Mesothelial cell of epicardium (in vitro differentiated cells): Measurements from ENCODE around the gene REG3A. TPM values are rescaled to one million over a fixed set of nuclear protein-coding genes. Genes with fewer than 3 reads are reported as not detected.

Experiments
- DNase-seq, 2 experiments: peaks; one replicate each; pipeline ENCODE4 v3.0.0; 2021; ENCODE audit warnings: low spot score in 2 of 2; ENCODE audit not compliant: unreplicated experiment in 2 of 2
- H3K27ac Mint-ChIP-seq: 2 replicates; pipeline ENCODE4 v1.8.0; 2021; ENCODE audit warnings: mixed read lengths
- H3K27me3 Mint-ChIP-seq: 2 replicates; pipeline ENCODE4 v1.8.0; 2021; ENCODE audit warnings: low read depth, mixed read lengths
- H3K36me3 Mint-ChIP-seq: 2 replicates; pipeline ENCODE4 v1.8.0; 2021; ENCODE audit warnings: mixed read lengths
- H3K4me1 Mint-ChIP-seq: 2 replicates; pipeline ENCODE4 v1.8.0; 2021; ENCODE audit warnings: mixed read lengths
- H3K4me3 Mint-ChIP-seq: 2 replicates; pipeline ENCODE4 v1.8.0; 2021; ENCODE audit warnings: mild to moderate bottlenecking, moderate library complexity, mixed read lengths
- H3K9me3 Mint-ChIP-seq: 2 replicates; pipeline ENCODE4 v1.8.0; 2021; ENCODE audit warnings: mixed read lengths
- CTCF ChIP-seq: fragments of 200-600 bp; sonication (generic); IDR thresholded peaks from one replicate; pipeline ENCODE4 v1.5.0; 2021; ENCODE audit warnings: antibody characterized with exemption; ENCODE audit not compliant: unreplicated experiment
- total RNA-seq: library from RNA; stranded (reverse); gene quantifications from 3 replicates; pipeline ENCODE4 v1.2.1, GENCODE V29; 2021

REG3A gene
- not detected in 3 replicates for total RNA-seq

GRCh38 chr2:79159653-79160052 is at the start of gene REG3A:
Gene REG3A, minus strand, starts transcription at chr2:79159753. Its CDS starts 348 bp downstream, at chr2:79159405.
- no peak for TF ChIP-seq CTCF
- Mint-ChIP-seq H3K27ac (no peak within 1 kb of the TSS), H3K4me3 (no peak within 1 kb of the TSS), H3K36me3 (no peaks in the 10 kb centered on the region), H3K27me3 (peaks cover 28% of the 10 kb centered on the region), H3K4me1 (peaks cover 4% of the 10 kb centered on the region), H3K9me3 (peaks cover 4% of the 10 kb centered on the region)
- no peak for DNase-seq

DNA sequence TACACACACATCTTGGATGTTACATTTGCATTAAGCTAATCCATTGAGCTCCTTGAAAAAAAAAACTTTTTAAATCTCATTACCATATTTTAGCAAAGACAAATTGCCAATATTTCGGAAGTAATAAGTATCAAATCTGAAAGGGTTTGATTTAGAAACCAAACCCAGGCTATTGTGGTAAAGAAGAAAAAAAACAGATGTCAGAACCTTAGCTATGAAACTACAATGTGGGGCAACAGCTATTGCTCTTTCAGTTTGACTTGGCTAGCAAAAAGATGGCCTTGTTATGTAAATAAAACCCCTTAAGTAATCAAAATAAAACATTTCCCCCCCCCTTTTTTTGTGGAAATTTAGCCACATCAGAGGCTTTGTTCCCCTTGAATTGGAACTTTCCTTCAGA is 41.2 kb upstream of the REG3A start:
- H3K4me1 Mint-ChIP-seq, result no peaks in the 10 kb centered on the region
- no peaks in the 10 kb centered on the region for H3K27me3 Mint-ChIP-seq
- H3K27ac Mint-ChIP-seq, result no peak overlapping the region
- no peak for TF ChIP-seq CTCF
- DNase-seq, result no peak
- no peaks in the 10 kb centered on the region for H3K36me3 Mint-ChIP-seq
- H3K9me3 Mint-ChIP-seq, result no peaks in the 10 kb centered on the region
- H3K4me3 Mint-ChIP-seq, result no peak overlapping the region

DNA sequence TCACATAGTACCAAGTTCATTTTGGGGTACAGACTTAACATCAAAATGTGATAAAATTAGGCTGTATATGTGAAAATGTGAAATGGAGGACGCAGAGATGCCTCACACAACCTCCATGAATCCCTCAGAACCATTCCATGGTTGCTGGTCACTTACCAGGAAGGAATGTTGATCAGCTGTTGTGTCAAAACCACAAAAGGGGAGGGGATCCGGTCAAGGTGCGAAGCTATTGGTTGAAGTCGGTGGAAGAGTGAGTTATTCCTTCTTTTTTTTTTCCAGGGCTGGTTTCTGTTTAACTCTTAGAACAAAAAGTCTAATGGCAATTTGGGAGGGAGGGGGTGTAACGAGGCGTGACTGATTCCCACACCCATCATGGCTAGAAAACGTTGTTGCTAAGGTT is 32.3 kb upstream of the REG3A start:
- Mint-ChIP-seq H3K4me1 (peaks cover 14% of the 10 kb centered on the region), H3K27ac (no peak overlapping the region), H3K4me3 (no peak overlapping the region), H3K27me3 (no peaks in the 10 kb centered on the region), H3K36me3 (no peaks in the 10 kb centered on the region), H3K9me3 (peaks cover 3% of the 10 kb centered on the region)
- DNase-seq, result no peak
- no peak for TF ChIP-seq CTCF

- no peak for TF ChIP-seq CTCF
- no peak for DNase-seq
- Mint-ChIP-seq H3K4me3 (no peak overlapping the region), H3K27me3 (no peaks in the 10 kb centered on the region), H3K27ac (peak overlapping the region; percentile 63), H3K4me1 (peaks cover 14% of the 10 kb centered on the region), H3K36me3 (no peaks in the 10 kb centered on the region), H3K9me3 (peaks cover 3% of the 10 kb centered on the region)
Measured at GRCh38 chr2:79191081-79191480, 31.5 kb upstream of the REG3A start.

DNA sequence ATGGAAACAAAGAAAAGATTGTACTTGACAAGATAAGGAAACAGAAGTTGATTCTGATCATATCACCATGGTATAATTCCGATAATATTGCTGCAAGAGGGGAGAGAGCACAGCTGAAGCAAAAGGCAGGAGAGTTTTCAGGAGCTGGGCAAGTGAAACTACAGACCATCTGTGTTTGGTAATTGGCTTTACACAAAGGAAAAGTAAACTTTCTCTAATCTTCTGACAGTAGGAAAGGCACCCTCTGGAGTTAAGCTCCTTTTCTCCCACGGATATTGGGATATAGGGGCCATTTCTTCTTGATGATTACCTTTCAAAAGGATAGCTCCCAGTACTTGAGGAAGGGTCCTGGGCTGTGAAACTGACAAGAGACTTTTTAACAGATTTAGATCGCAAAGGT is 29.9 kb upstream of the REG3A start:
- DNase-seq, result no peak
- Mint-ChIP-seq H3K27ac (no peak overlapping the region), H3K9me3 (peaks cover 3% of the 10 kb centered on the region), H3K4me3 (no peak overlapping the region), H3K27me3 (no peaks in the 10 kb centered on the region), H3K36me3 (no peaks in the 10 kb centered on the region), H3K4me1 (peaks cover 14% of the 10 kb centered on the region)
- TF ChIP-seq CTCF, result no peak

DNA sequence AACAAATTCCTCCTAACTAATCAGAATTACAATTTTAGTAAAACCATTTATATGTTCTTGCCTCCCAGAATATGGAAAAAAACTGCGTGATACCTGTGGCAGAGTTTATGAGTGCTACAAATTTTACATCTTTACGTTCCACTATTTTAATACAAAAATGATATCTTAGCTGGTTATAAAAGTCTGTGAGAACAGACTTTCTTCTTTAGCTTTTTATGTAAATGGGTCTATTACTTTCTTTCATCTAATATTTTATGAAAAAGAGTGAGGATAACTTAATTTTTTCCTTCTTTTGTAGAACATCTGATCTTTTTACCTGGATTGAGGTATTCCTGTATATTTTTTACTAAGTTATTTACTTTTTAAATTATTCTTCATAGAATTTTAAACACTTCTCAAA is 22.1 kb upstream of the REG3A start:
- H3K4me3 Mint-ChIP-seq, result no peak overlapping the region
- no peak overlapping the region for H3K27ac Mint-ChIP-seq
- TF ChIP-seq CTCF, result no peak
- H3K36me3 Mint-ChIP-seq, result peaks cover 1% of the 10 kb centered on the region
- H3K4me1 Mint-ChIP-seq, result peaks cover 4% of the 10 kb centered on the region
- no peaks in the 10 kb centered on the region for H3K27me3 Mint-ChIP-seq
- DNase-seq, result no peak
- peaks cover 22% of the 10 kb centered on the region for H3K9me3 Mint-ChIP-seq
